ENCODE data around the gene TSPAN4.

Gene TSPAN4

DNA sequence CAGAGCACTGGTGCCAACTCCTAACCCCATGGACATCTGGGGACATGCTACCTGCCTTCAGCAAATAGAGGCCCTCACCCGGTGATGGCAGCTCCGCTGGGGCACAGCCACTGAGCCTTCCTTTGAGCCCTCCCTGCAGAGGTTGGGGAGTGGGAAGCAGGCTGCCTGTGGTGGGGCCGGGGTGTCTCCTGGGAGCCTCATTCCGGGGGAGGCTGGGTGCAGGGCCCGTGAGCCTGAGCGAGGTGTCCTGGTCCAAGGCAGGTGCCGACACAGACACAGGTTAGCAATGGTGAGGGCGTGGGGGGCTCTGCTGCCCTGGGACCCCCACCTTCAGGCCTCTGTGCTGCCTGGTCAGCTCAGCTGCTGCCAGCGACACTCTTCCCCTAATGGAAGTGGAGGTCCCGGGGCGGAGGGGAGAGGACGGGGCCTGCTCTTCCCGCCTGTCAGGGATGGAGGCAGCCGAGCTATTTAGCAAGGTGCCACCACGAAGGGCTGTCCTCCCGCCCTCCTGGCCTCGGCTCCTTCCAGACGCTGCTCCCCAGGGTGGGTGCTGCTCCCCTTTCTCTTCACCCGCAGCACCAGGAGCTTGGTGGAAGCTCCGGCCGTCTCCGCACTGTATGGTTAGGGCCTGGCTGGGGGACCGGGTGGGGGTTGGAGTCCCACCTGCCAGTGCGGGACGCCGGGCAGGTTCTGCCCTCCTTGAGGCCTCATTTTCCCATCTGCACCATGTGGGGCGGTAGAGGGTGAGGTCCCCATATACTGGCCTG is 11.2 kb downstream of the TSPAN4 start:
- Histone ChIP-seq H3K27ac (ENCODE audit: extremely low read depth, low read depth, low read length) (no peak overlapping the region), H3K9me3 (ENCODE audit: control insufficient read depth, insufficient read depth, low read depth, low read length) (no peaks in the 10 kb centered on the region), H3K4me1 (ENCODE audit: control insufficient read depth, insufficient read depth, low read length) (0 out of 2 replicates have a peak, but pooled peaks cover 1% of the 10 kb centered on the region), H3K4me3 (ENCODE audit: low read depth, low read length) (no peak overlapping the region), H3K36me3 (ENCODE audit: control insufficient read depth in 2 of 2, insufficient read depth in 1 of 2, low read length in 2 of 2) (no peaks in the 10 kb centered on the region)
- ChIA-PET CTCF (no interaction called here), POLR2A (no interaction called here)
- TF ChIP-seq ZNF10 (tag by site-specific recombination; IDR thresholded peaks at IDR 0.05) = peak; percentile 55; the same call in 1 of the 2 replicates
- TF ChIP-seq, protein P1, sequence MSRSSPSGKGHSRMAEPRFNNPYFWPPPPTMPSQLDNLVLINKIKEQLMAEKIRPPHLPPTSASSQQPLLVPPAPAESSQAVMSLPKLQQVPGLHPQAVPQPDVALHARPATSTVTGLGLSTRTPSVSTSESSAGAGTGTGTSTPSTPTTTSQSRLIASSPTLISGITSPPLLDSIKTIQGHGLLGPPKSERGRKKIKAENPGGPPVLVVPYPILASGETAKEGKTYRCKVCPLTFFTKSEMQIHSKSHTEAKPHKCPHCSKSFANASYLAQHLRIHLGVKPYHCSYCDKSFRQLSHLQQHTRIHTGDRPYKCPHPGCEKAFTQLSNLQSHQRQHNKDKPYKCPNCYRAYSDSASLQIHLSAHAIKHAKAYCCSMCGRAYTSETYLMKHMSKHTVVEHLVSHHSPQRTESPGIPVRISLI (tag by site-specific recombination; IDR thresholded peaks at IDR 0.05) = no peak
- TF ChIP-seq ZNF529 (tag by site-specific recombination; IDR thresholded peaks at IDR 0.05; ENCODE audit: insufficient replicate concordance) = peak; percentile 65
- peak; percentile 32; the same call in 1 of the 2 replicates for TF ChIP-seq ZNF600 (tag by site-specific recombination; IDR thresholded peaks at IDR 0.05)

DNA sequence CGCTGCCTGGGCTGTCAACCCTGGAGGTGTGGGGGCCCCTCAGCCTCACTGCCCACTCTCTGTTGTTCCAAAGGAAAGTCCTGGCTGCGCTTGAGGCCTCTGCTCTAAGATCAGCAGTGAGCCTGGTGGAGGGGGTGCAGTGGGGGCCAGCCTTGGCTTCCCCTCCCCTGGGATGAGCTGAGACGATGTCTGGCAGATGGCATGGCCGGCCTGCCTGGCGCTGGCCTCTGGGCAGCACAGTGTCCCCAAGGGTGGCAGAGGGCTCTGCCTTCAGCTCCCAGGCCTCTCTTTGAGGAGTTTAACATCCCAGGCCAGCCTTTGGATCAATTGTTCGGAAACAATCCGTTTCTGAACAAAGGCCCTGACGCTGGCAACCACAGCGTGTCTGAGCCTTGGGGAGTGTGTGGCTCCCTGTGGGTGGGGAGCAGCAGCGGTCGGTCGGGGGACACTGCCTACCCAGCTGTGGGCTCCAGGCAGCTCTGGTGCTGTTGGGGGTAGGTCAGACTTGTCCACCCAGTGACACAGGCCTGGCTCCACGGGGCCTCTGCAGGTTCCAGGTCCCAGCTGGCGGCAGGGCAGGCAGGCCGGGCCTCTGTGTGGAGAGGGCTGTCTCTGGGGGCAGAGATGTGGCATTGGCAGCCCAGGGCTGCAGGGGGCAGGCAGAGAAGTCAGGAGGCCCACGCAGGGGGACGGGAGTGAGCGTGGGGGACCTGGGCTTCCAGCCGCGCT is 12.1 kb downstream of the TSPAN4 start:
- H3K27ac ChIP-seq (ENCODE audit: extremely low read depth, low read depth, low read length) = no peak overlapping the region
- no peak overlapping the region for H3K4me3 ChIP-seq (ENCODE audit: low read depth, low read length)
- H3K9me3 ChIP-seq (ENCODE audit: control insufficient read depth, insufficient read depth, low read depth, low read length) = no peaks in the 10 kb centered on the region
- POLR2A ChIA-PET = interaction anchor here (1.0 kb wide), 1 partner anchor 14 kb away, joined by 3 read pairs; no protein-coding TSS in a partner anchor
- no peaks in the 10 kb centered on the region for H3K4me1 ChIP-seq (ENCODE audit: control insufficient read depth, insufficient read depth, low read length)
- CTCF ChIA-PET = interaction anchor here (0.6 kb wide), 1 partner anchor 1182 kb away, joined by 3 read pairs; no protein-coding TSS in a partner anchor
- H3K36me3 ChIP-seq (ENCODE audit: control insufficient read depth in 2 of 2, insufficient read depth in 1 of 2, low read length in 2 of 2) = no peaks in the 10 kb centered on the region
- TF ChIP-seq GLIS2 (tag by site-specific recombination; IDR thresholded peaks at IDR 0.05) = peak; percentile 25; the same call in 1 of the 2 replicates
- TF ChIP-seq ZIC2 (tag by site-specific recombination; IDR thresholded peaks at IDR 0.05) = peak; percentile 70
- TF ChIP-seq ZFHX2 (tag by site-specific recombination; conservative IDR thresholded peaks at IDR 0.05) = peak; percentile 79
- peak; percentile 44; the same call in 1 of the 2 replicates for TF ChIP-seq ZNF600 (tag by site-specific recombination; IDR thresholded peaks at IDR 0.05)
- no peak for TF ChIP-seq GLIS1 (tag by site-specific recombination; IDR thresholded peaks at IDR 0.05)
- peak; percentile 69 for TF ChIP-seq EGR2 (tag by site-specific recombination; IDR thresholded peaks at IDR 0.05; ENCODE audit: low read depth)
- TF ChIP-seq ZNF423 (tag by site-specific recombination; IDR thresholded peaks at IDR 0.05) = no peak

DNA sequence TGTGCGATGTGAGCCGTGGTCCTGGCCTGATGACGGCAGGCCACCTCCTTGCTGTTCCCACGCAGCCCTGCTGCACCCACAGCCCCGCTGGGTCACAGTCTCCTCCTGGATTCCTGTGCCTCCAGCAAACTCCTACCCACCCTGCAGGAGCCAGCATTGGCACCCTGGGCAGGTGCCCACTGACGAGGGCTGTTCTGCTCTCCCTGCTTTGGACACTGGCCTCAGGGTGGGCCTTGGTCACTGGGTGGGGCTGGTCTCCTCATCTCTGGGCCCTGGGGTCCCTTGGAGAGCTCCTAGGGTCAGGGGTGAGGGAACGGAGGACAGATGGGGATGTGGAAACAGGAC is 12.7 kb downstream of the TSPAN4 start:
- no peaks in the 10 kb centered on the region for H3K36me3 ChIP-seq (ENCODE audit: control insufficient read depth in 2 of 2, insufficient read depth in 1 of 2, low read length in 2 of 2)
- no peaks in the 10 kb centered on the region for H3K4me1 ChIP-seq (ENCODE audit: control insufficient read depth, insufficient read depth, low read length)
- no peak overlapping the region for H3K4me3 ChIP-seq (ENCODE audit: low read depth, low read length)
- no peaks in the 10 kb centered on the region for H3K9me3 ChIP-seq (ENCODE audit: control insufficient read depth, insufficient read depth, low read depth, low read length)
- POLR2A ChIA-PET = interaction anchor here (1.0 kb wide), 1 partner anchor 14 kb away, joined by 3 read pairs; no protein-coding TSS in a partner anchor
- H3K27ac ChIP-seq (ENCODE audit: extremely low read depth, low read depth, low read length) = no peak overlapping the region
- CTCF ChIA-PET = interaction anchor here (0.7 kb wide), 1 partner anchor 9 kb away, joined by 3 read pairs; no protein-coding TSS in a partner anchor
- no peak for TF ChIP-seq ZNF114 (tag by site-specific recombination; IDR thresholded peaks at IDR 0.05)
- TF ChIP-seq ZNF544 (tag by site-specific recombination; IDR thresholded peaks at IDR 0.05) = no peak
- TF ChIP-seq, protein P2, sequence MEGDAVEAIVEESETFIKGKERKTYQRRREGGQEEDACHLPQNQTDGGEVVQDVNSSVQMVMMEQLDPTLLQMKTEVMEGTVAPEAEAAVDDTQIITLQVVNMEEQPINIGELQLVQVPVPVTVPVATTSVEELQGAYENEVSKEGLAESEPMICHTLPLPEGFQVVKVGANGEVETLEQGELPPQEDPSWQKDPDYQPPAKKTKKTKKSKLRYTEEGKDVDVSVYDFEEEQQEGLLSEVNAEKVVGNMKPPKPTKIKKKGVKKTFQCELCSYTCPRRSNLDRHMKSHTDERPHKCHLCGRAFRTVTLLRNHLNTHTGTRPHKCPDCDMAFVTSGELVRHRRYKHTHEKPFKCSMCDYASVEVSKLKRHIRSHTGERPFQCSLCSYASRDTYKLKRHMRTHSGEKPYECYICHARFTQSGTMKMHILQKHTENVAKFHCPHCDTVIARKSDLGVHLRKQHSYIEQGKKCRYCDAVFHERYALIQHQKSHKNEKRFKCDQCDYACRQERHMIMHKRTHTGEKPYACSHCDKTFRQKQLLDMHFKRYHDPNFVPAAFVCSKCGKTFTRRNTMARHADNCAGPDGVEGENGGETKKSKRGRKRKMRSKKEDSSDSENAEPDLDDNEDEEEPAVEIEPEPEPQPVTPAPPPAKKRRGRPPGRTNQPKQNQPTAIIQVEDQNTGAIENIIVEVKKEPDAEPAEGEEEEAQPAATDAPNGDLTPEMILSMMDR (tag by site-specific recombination; IDR thresholded peaks at IDR 0.05) = no peak
- TF ChIP-seq ZBTB1 (tag by site-specific recombination; IDR thresholded peaks at IDR 0.05) = no peak
- TF ChIP-seq ZNF837 (tag by site-specific recombination; IDR thresholded peaks at IDR 0.05) = no peak
- no peak for TF ChIP-seq ZNF16 (tag by site-specific recombination; IDR thresholded peaks at IDR 0.05; ENCODE audit: low read depth)
- TF ChIP-seq ZNF184 (tag by site-specific recombination; IDR thresholded peaks at IDR 0.05) = no peak
- TF ChIP-seq, protein P3, sequence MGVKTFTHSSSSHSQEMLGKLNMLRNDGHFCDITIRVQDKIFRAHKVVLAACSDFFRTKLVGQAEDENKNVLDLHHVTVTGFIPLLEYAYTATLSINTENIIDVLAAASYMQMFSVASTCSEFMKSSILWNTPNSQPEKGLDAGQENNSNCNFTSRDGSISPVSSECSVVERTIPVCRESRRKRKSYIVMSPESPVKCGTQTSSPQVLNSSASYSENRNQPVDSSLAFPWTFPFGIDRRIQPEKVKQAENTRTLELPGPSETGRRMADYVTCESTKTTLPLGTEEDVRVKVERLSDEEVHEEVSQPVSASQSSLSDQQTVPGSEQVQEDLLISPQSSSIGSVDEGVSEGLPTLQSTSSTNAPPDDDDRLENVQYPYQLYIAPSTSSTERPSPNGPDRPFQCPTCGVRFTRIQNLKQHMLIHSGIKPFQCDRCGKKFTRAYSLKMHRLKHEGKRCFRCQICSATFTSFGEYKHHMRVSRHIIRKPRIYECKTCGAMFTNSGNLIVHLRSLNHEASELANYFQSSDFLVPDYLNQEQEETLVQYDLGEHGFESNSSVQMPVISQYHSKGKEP (tag by site-specific recombination; IDR thresholded peaks at IDR 0.05) = no peak
- TF ChIP-seq ZIC2 (tag by site-specific recombination; IDR thresholded peaks at IDR 0.05) = 0 out of 2 replicates have a peak, but pooled peaks have one; percentile 16
- TF ChIP-seq, protein P4, sequence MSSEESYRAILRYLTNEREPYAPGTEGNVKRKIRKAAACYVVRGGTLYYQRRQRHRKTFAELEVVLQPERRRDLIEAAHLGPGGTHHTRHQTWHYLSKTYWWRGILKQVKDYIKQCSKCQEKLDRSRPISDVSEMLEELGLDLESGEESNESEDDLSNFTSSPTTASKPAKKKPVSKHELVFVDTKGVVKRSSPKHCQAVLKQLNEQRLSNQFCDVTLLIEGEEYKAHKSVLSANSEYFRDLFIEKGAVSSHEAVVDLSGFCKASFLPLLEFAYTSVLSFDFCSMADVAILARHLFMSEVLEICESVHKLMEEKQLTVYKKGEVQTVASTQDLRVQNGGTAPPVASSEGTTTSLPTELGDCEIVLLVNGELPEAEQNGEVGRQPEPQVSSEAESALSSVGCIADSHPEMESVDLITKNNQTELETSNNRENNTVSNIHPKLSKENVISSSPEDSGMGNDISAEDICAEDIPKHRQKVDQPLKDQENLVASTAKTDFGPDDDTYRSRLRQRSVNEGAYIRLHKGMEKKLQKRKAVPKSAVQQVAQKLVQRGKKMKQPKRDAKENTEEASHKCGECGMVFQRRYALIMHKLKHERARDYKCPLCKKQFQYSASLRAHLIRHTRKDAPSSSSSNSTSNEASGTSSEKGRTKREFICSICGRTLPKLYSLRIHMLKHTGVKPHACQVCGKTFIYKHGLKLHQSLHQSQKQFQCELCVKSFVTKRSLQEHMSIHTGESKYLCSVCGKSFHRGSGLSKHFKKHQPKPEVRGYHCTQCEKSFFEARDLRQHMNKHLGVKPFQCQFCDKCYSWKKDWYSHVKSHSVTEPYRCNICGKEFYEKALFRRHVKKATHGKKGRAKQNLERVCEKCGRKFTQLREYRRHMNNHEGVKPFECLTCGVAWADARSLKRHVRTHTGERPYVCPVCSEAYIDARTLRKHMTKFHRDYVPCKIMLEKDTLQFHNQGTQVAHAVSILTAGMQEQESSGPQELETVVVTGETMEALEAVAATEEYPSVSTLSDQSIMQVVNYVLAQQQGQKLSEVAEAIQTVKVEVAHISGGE (tag by site-specific recombination; conservative IDR thresholded peaks at IDR 0.05; ENCODE audit: low read depth) = no peak

All from HEK293 (cell line).